HG03025 (cell line): Measurements from ENCODE around the gene TMEM72.

Experiments used
- ATAC-seq: cut with Tn5 transposase; IDR thresholded peaks from one replicate; pipeline ENCODE4 v1.9.1; 2021; ENCODE audit warnings: mild to moderate bottlenecking, moderate library complexity; ENCODE audit not compliant: unreplicated experiment, low FRiP score

Gene TMEM72

GRCh38 chr10:44888886-44889285 is 22.3 kb upstream of the TMEM72 start:
- ATAC-seq, result no peak

DNA sequence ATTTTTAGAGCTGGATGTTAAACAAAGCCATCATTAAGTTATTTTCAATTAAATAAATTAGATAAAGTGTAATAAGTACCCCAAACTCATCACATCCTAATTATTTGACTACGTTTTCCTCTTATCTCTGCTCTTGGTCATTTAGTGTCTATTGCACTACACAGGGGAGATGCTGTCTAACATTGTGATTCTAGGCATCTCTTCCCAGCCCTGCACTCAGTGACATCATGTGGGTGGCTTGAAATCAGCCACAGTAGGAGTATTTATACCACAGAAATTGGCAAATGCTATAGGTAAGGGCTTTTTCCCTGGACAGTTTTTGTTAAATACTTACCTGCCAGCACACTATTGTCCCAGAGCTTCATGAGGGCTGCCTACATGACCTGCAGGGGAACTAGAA is 21.3 kb upstream of the TMEM72 start:
- ATAC-seq, result no peak

GRCh38 chr10:44890696-44891563 is 20.2 kb upstream of the TMEM72 start:
- ATAC-seq, result no peak

- ATAC-seq, result no peak
Observed at GRCh38 chr10:44891721-44892120, 19.4 kb upstream of the TMEM72 start.

GRCh38 chr10:44893604-44894468 is 17.3 kb upstream of the TMEM72 start:
- ATAC-seq, result no peak

DNA sequence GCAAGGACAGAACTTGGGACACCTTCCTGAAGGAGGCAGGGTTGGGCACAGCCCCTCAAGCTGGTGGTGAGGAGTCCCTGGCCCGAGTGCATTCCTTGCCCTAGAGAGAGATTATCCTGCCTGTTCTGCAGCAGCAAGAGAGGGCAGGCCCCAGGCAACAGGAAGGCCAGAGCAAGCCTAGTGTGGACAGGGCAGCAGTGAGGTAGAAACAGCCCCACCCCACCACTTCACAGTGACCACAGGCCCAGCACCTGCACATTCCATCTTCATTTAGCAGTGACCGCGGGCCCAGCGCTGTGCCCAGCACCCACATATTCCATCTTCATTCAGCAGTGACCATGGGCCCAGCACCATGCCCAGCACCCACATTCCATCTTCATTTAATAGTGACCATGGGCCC is 16.4 kb upstream of the TMEM72 start:
- no peak for ATAC-seq

- ATAC-seq, result no peak
Observed at GRCh38 chr10:44895280-44895679, 15.9 kb upstream of the TMEM72 start.

GRCh38 chr10:44897049-44897448 is 14.1 kb upstream of the TMEM72 start:
- ATAC-seq, result no peak

GRCh38 chr10:44898665-44899064 is 12.5 kb upstream of the TMEM72 start:
- no peak for ATAC-seq

DNA sequence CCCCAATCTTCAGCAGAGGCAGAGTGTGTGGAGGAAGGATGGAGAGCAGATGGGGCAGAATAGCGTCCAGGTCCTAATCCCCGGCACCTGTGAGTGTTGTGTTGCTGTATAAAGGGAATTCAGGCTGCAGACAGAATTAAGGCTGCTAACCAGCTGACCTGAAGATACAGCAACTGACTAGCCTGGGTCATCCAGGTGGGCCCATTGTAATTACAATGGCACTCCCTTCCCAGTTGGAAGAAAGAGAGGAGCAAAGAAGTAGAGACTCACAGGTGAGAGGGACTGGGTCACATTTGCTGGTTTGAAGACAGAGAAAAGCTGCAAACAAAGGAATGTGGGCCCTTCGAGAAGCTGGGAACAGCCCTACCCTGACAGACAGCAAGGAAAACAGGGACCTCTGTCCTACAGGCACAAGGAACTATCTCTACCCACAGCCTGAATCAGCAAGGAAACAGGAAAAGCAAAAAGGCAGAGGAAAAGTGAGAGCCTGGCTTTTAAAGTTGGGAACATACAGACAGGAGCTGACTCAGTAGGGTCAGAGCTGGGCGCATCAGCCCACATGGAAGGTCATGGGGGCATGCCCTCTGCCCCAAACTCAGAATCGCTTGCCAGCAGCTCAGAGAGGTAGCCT is 11.6 kb upstream of the TMEM72 start:
- ATAC-seq, result no peak

DNA sequence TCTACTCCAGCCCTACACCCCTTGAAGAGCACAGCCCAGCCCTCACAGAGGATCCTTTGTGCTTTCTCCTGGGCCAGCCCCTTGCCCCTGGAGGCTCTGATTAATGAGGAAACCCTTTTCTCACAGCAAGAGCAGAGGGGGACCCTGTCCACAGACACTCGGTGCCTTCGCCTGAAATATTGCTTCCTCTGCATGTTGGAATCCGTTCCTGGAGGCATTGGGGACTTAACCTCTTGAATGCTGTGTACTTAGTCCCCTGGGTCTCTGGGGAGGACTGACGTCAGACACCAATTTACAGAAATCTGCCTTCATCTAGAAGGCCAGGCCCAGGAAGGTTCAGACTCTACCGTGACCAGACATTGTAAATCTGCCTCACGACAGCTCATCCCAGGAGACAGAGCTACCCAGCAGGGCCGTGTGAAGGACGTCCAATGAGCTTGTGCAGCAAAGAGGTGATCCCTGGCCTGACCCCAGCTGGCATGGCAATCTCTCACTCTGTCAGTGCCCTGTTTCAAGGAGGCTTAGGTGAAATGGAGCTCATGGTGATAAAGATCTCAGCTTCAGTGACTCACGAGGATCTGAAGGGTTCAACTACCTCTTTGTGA is 8.1 kb upstream of the TMEM72 start:
- ATAC-seq, result no peak

DNA sequence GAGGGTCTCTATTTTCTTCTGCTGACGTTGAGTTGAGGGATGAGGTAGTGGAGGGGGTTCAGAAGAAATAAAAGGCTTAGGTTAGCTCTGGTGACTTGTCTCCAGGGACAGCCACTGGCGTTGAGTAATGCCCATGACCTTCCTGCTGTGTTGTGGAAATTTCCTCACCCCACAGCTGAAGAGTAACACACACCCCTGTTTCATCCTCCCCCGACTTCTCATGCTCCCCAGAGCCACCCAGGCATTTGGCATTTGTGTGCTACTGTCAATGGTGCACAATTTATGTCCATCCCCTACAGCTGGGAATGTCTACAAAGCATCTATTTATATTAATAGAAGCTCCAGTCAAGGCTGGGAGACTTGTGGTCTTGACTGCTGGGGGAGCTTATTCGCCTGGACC is 4.7 kb upstream of the TMEM72 start:
- no peak for ATAC-seq

DNA sequence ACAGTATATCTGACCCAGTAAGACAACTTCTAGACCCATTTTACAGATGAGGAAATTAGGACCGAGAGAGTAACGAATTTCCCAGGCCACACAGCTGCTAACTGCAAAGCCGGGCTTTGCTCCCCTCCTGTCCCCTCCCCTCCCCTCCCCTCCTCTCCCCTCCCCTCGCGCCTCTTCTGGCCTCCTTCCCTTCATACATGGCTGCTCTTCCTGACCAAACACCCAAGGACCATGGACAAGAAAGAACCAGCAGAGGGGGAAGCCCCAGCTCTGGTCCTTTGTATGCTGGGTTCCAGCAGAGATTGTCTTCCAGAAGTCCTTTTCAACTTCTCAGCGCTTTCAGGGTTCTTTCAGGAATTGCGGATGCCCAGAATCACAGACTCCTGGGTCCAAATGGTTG is 3.6 kb upstream of the TMEM72 start:
- ATAC-seq, result no peak

GRCh38 chr10:44908066-44908749 is 2.9 kb upstream of the TMEM72 start:
- ATAC-seq, result no peak

GRCh38 chr10:44908936-44909630 is 2.1 kb upstream of the TMEM72 start:
- ATAC-seq, result no peak

DNA sequence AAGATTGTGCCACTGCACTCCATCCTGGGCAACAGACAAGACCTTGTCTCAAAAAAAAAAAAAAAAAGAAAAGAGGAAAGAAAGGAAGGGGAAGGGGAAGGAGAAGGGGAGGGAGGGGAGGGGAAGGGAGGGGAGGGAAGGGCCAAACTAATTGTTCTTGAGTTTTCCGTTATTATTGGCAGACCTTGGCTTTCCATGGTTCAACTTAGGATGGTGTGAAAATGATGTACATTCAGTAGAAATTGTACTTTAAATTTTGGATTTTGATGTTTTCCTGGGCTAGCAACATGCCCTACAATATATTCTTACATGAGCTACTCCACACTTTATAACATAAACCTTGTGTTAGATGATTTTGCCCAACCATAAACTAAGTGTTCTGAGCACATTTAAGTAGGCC is 1.2 kb upstream of the TMEM72 start:
- no peak for ATAC-seq

DNA sequence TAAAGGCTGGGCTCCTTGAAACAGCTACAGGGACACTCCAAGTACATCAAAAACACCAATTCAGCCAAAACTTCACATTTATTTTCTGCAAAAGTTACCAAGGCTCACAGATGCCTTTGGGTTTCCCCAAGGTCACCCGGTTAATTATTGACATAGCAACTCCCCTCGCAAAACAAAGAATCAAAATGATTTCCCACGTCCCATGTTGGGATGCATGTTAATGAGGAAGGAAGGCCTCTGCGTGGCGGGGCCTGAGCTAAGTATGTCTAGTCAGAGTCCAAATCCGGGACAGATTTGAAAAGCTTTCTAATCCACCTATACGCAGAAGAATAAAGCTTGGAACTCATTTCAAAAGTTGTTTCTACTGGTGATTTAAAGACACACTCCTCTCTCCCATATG is 535 bp upstream of the TMEM72 start:
- no peak for ATAC-seq

DNA sequence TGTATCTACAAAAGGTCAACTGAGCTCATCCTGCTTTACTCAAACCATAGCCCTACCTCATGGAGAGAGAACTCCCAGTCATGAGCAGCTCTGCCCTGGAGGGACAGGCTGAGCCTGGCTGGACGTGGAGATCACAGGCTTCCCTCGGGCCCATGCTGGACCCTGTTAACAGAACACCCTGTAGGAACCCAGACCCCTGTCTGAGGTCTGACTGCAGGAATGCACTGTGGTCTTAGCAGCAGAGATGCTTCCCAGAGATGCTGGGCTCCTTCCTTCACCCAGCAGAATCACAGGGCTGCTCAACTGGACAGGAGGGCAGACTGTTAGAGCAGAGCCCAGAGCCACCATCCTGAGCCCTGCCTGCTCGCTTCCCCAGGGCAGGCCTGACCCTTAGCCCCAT is 814 bp downstream of the TMEM72 start:
- no peak for ATAC-seq

DNA sequence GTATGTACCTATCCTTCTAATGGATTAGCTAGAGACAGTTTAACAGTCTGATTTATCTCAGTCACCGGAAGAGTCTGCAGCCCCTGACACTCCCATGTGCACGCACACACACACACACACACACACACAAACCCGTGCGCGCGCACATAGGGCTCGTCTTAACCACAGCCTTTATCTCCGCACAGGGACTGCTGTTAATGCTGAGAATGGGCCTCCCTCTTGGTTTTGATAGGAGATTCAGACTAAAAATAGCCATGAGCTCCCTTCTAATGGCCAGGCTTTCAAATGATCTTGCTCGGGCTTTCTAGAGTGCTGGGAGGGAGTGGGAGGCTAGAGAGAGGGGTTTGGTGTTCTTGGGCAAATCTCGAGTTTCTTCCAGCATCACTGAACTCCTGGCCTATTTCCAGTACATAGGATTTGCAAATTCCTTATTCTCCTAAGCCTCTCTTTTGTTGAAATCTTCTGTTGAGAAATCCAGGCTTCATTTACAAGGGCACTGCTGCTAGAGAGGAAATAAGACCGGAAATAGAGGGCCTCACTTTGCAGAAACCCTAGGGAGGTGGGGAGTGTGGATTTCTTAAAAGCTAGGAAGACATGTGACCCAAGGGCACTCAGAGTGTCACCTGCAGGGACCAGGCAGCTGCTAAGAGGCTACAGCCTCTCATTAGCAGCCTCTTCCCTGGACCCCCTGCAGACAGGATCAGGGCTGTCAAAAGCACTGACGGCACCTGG is 2.4 kb downstream of the TMEM72 start:
- no peak for ATAC-seq
